Measurements from ENCODE around the gene PLD2.
A peak's percentile ranks its signal among the peaks of the same experiment; 100 is the strongest.
"Not testable (repeated sequence)": the region's sequence is repeated elsewhere in the genome, so short reads cannot be mapped to it uniquely, and the experiment has no call there.

The PLD2 gene

GRCh38 chr17:4789951-4790704, 16.8 kb upstream of the PLD2 start:
- peak in 55 of 56 donors; percentile 35 to 91 (median 79) for DNase-seq

- no peak for DNase-seq
Observed at GRCh38 chr17:4790705-4791088, 16.3 kb upstream of the PLD2 start.

- DNase-seq: no peak
Observed at GRCh38 chr17:4795168-4795567, 11.8 kb upstream of the PLD2 start.

GRCh38 chr17:4796552-4796920, 10.4 kb upstream of the PLD2 start:
- DNase-seq: peak in 1 of 56 donors; percentile 30

GRCh38 chr17:4800462-4801196, 6.3 kb upstream of the PLD2 start:
- no peak for DNase-seq

GRCh38 chr17:4802228-4802627, 4.7 kb upstream of the PLD2 start, which contains the start of gene C17orf114:
Gene C17orf114, minus strand, starts transcription at chr17:4802328.
- DNase-seq: no peak

GRCh38 chr17:4806456-4806776, 536 bp upstream of the PLD2 start:
- no peak for DNase-seq

- peak in 1 of 56 donors; percentile 21 for DNase-seq
Observed at GRCh38 chr17:4807605-4808377, 839 bp downstream of the PLD2 start.

- peak in 43 of 56 donors; percentile 15 to 78 (median 47) for DNase-seq
Observed at GRCh38 chr17:4808378-4808767, 1.4 kb downstream of the PLD2 start.

GRCh38 chr17:4810696-4811290, 3.8 kb downstream of the PLD2 start:
- no peak for DNase-seq

GRCh38 chr17:4811471-4811870, 4.5 kb downstream of the PLD2 start:
- no peak for DNase-seq

GRCh38 chr17:4812690-4813089, 5.7 kb downstream of the PLD2 start:
- DNase-seq: no peak

- DNase-seq: no peak
Observed at GRCh38 chr17:4815043-4815675, 8.2 kb downstream of the PLD2 start.

- no peak for DNase-seq
Observed at GRCh38 chr17:4816826-4817225, 9.9 kb downstream of the PLD2 start.

- no peak for DNase-seq
Observed at GRCh38 chr17:4818276-4818675, 11.3 kb downstream of the PLD2 start.

- DNase-seq: no peak
Observed at GRCh38 chr17:4822835-4823234, 15.9 kb downstream of the PLD2 start.

GRCh38 chr17:4823373-4824089, 16.6 kb downstream of the PLD2 start:
- DNase-seq: no peak

GRCh38 chr17:4827399-4827798, 20.4 kb downstream of the PLD2 start:
- no peak for DNase-seq

- DNase-seq: not testable (repeated sequence)
Observed at GRCh38 chr17:4832829-4833177, 25.9 kb downstream of the PLD2 start.

- DNase-seq: peak in 55 of 56 donors; percentile 22 to 91 (median 78)
Observed at GRCh38 chr17:4833178-4833940, 26.4 kb downstream of the PLD2 start, which contains the start of gene MINK1. Gene MINK1, plus strand, starts transcription at chr17:4833340. Its CDS starts 244 bp downstream, at chr17:4833584.
